Smooth muscle cell (in vitro differentiated cells): ENCODE results near the gene VWA3A. TPM values are rescaled to one million over a fixed set of nuclear protein-coding genes. Genes with fewer than 3 reads are reported as not detected.
A peak's percentile ranks its signal among the peaks of the same experiment; 100 is the strongest.

Source experiments
- DNase-seq: peaks from one replicate; lab custom pipeline; 2025; ENCODE audit not compliant: unreplicated experiment; lab: John Stamatoyannopoulos, UW
- H2AFZ ChIP-seq: fragments of 200-600 bp; sonication (generic); 2 replicates; pipeline ENCODE4 v1.6.0; 2016; ENCODE audit warnings: antibody characterized with exemption, low read depth, mild to moderate bottlenecking
- H3F3A ChIP-seq: fragments of 200-600 bp; sonication (generic); 2 replicates; pipeline ENCODE4 v1.6.0; 2017; ENCODE audit warnings: antibody characterized with exemption, low read depth
- H3K27ac ChIP-seq: fragments of 200-600 bp; sonication (generic); 2 replicates; pipeline ENCODE4 v1.5.1; 2016; ENCODE audit warnings: low read depth, mild to moderate bottlenecking
- H3K27me3 ChIP-seq: fragments of 200-600 bp; sonication (generic); 2 replicates; pipeline ENCODE4 v1.6.1; 2016; ENCODE audit warnings: low read depth, mild to moderate bottlenecking
- H3K36me3 ChIP-seq: fragments of 200-600 bp; sonication (generic); 2 replicates; pipeline ENCODE4 v1.5.1; 2016; ENCODE audit warnings: low read depth
- H3K4me1 ChIP-seq: fragments of 200-600 bp; sonication (generic); 2 replicates; pipeline ENCODE4 v1.5.1; 2016; ENCODE audit warnings: low read depth
- H3K4me2 ChIP-seq: fragments of 200-600 bp; sonication (generic); 2 replicates; pipeline ENCODE4 v1.6.0; 2016; ENCODE audit warnings: mild to moderate bottlenecking
- H3K4me3 ChIP-seq: fragments of 200-600 bp; sonication (generic); 2 replicates; pipeline ENCODE4 v1.5.1; 2016; ENCODE audit warnings: mild to moderate bottlenecking
- H3K79me2 ChIP-seq: fragments of 200-600 bp; sonication (generic); 2 replicates; pipeline ENCODE4 v1.6.0; 2016; ENCODE audit warnings: low read depth, mild to moderate bottlenecking
- H3K9ac ChIP-seq: fragments of 200-600 bp; sonication (generic); 2 replicates; pipeline ENCODE4 v1.6.0; 2016; ENCODE audit warnings: low read depth
- H3K9me3 ChIP-seq: fragments of 200-600 bp; sonication (generic); replicated peaks from 2 replicates; pipeline ENCODE4 v1.5.1; 2016; ENCODE audit warnings: low read depth
- H4K20me1 ChIP-seq: fragments of 200-600 bp; sonication (generic); 2 replicates; pipeline ENCODE4 v1.6.0; 2016; ENCODE audit warnings: low read depth
- CTCF ChIP-seq: fragments of 200-600 bp; sonication (generic); IDR thresholded peaks from 2 replicates; pipeline ENCODE4 v1.5.1; 2017; ENCODE audit warnings: borderline replicate concordance, mild to moderate bottlenecking, antibody characterized with exemption; ENCODE audit not compliant: insufficient read depth, poor library complexity, severe bottlenecking
- whole genome bisulfite sequencing: methylation state at CpG from one replicate; pipeline ENCODE4 v1.1.7; 2016; ENCODE audit warnings: low lambda C conversion rate; 5-methylcytosine and 5-hydroxymethylcytosine counted together
- polyA plus RNA-seq: library from polyadenylated mRNA; unstranded; fragments of >200 nt; fragmentation: Nextera tagmentation; extraction: Ambion mirVana; gene quantifications from 2 replicates; pipeline ENCODE4 v1.2.1, GENCODE V29; 2016
- total RNA-seq: library from RNA; depleted of rRNA; stranded (reverse); fragments of >200 nt; gene quantifications from 2 replicates; pipeline ENCODE4 v1.2.3, GENCODE V29; 2014

VWA3A gene
- total and polyA plus RNA-seq, 2 experiments from 2014 or later, result not detected

- Histone ChIP-seq H3K9ac (peak overlapping the region; percentile 93), H3K79me2 (no peaks in the 10 kb centered on the region), H3K4me1 (peaks cover 7% of the 10 kb centered on the region), H3K27ac (peak overlapping the region; percentile 96), H3K27me3 (no peaks in the 10 kb centered on the region), H4K20me1 (no peaks in the 10 kb centered on the region), H3K9me3 (no peaks in the 10 kb centered on the region), H3K36me3 (no peaks in the 10 kb centered on the region), H3F3A (no peaks in the 10 kb centered on the region), H3K4me2 (peak overlapping the region; percentile 89), H2AFZ (peak overlapping the region; percentile 56), H3K4me3 (peak overlapping the region; percentile 59)
- WGBS, result 46% methylated on average over 16 of the region's 16 CpGs
- no peak for DNase-seq
- no peak for TF ChIP-seq CTCF
Measured at GRCh38 chr16:22192261-22193062, 100.1 kb downstream of the VWA3A start.

DNA sequence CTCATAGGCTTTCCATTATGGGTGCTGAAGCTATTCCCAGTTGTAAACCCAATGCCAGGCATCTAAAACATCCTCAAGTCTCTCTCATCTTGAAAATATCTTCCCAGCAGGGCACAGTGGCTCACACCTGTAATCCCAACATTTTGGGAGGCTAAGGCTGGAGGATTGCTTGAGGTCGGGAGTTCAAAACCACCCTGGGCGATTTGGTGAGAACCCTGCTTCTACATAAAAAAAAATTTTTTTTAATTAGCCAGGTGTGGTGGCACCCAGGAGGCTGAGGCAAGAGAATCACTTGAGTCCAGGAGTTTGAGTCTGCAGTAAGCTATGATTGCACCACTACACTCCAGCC lies 100.7 kb downstream of the VWA3A start:
- H3K4me2 ChIP-seq, result peak overlapping the region; percentile 89
- H3K9me3 ChIP-seq, result no peaks in the 10 kb centered on the region
- WGBS, result 97% methylated on average over 2 of the region's 2 CpGs
- no peak overlapping the region for H3K4me3 ChIP-seq
- peak overlapping the region; percentile 96 for H3K27ac ChIP-seq
- H3K36me3 ChIP-seq, result no peaks in the 10 kb centered on the region
- H4K20me1 ChIP-seq, result no peaks in the 10 kb centered on the region
- no peaks in the 10 kb centered on the region for H3K27me3 ChIP-seq
- TF ChIP-seq CTCF, result no peak
- H3F3A ChIP-seq, result peaks cover 5% of the 10 kb centered on the region
- H3K9ac ChIP-seq, result no peak overlapping the region
- DNase-seq, result no peak
- no peak overlapping the region for H2AFZ ChIP-seq
- peaks cover 7% of the 10 kb centered on the region for H3K4me1 ChIP-seq
- H3K79me2 ChIP-seq, result no peaks in the 10 kb centered on the region

GRCh38 chr16:22194707-22195444 lies 102.5 kb downstream of the VWA3A start:
- DNase-seq, result no peak
- Histone ChIP-seq H3K9ac (no peak overlapping the region), H4K20me1 (no peaks in the 10 kb centered on the region), H3K27ac (no peak overlapping the region), H3K36me3 (no peaks in the 10 kb centered on the region), H3K4me1 (peaks cover 14% of the 10 kb centered on the region), H3K4me3 (no peak overlapping the region), H3K79me2 (no peaks in the 10 kb centered on the region), H3K4me2 (no peak overlapping the region), H2AFZ (no peak overlapping the region), H3K27me3 (no peaks in the 10 kb centered on the region), H3K9me3 (no peaks in the 10 kb centered on the region), H3F3A (peaks cover 14% of the 10 kb centered on the region)
- no peak for TF ChIP-seq CTCF
- 91% methylated on average over 9 of the region's 9 CpGs for WGBS
